ENCODE measurements around the gene SMC4. TPM values are rescaled to one million over a fixed set of nuclear protein-coding genes. Genes with fewer than 3 reads are reported as not detected.
A peak's percentile ranks its signal among the peaks of the same experiment; 100 is the strongest.

The SMC4 gene
- polyA plus RNA-seq, 2 of the 4 experiments (the other 2 are of a cell fraction): 121 to 139 TPM

- no peak overlapping the region for H3K4me2 ChIP-seq
- DNase-seq (ENCODE audit: low read depth in 1 of 2, low spot score in 1 of 2) (no peak), FAIRE-seq (no peak), ATAC-seq (no peak)
- no peaks in the 10 kb centered on the region for H3K4me1 ChIP-seq
- POLR2A ChIA-PET: interaction anchor here (1.2 kb wide), 1 partner anchor 10 kb away, joined by 6 read pairs; the partner anchor contains the start of gene TRIM59
- no peaks in the 10 kb centered on the region for H3K9me3 ChIP-seq
- H3K27ac ChIP-seq: no peak overlapping the region
- H3K4me3 ChIP-seq: no peak overlapping the region
- no peak for TF ChIP-seq EP300 (IDR thresholded peaks at IDR 0.05)
- TF ChIP-seq RCOR1 (IDR thresholded peaks at IDR 0.05; ENCODE audit: low read depth, low read length): no peak
- TF ChIP-seq SMC3 (IDR thresholded peaks at IDR 0.05): no peak
- no peak for TF ChIP-seq RNF2 (IDR thresholded peaks at IDR 0.05; ENCODE audit: borderline replicate concordance, low read depth)
- TF ChIP-seq KDM1A (IDR thresholded peaks at IDR 0.05; ENCODE audit: low read depth): no peak
- TF ChIP-seq ZSCAN20 (CRISPR knock-in tag; IDR thresholded peaks at IDR 0.05): no peak
- TF ChIP-seq NR3C1 (IDR thresholded peaks at IDR 0.05): no peak
- no peak for TF ChIP-seq HES2 (IDR thresholded peaks at IDR 0.05)
- TF ChIP-seq FOSB (CRISPR knock-in tag; IDR thresholded peaks at IDR 0.05): no peak
- TF ChIP-seq BCL3 (IDR thresholded peaks at IDR 0.05): no peak
- TF ChIP-seq HEYL (CRISPR knock-in tag; IDR thresholded peaks at IDR 0.05): no peak
- no peak for TF ChIP-seq TP53 (CRISPR knock-in tag; IDR thresholded peaks at IDR 0.05)
- no peak for TF ChIP-seq ZC3H11A (IDR thresholded peaks at IDR 0.05)
- TF ChIP-seq RAD21 (conservative IDR thresholded peaks at IDR 0.05 in 1 of 2, IDR thresholded peaks at IDR 0.05 in 1 of 2): no peak
- no peak for TF ChIP-seq CHD2 (IDR thresholded peaks at IDR 0.05; ENCODE audit: low read length, partially characterized antibody)
- no peak for TF ChIP-seq ATOH8 (CRISPR knock-in tag; IDR thresholded peaks at IDR 0.05; ENCODE audit: low read depth)
- no peak for TF ChIP-seq BHLHE40 (IDR thresholded peaks at IDR 0.05; ENCODE audit: low read depth, low read length)
- no peak for TF ChIP-seq JUN (IDR thresholded peaks at IDR 0.05)
- no peak for TF ChIP-seq TFCP2L1 (CRISPR knock-in tag; IDR thresholded peaks at IDR 0.05)
- 65% methylated on average over 9 of the region's 9 CpGs for WGBS (ENCODE audit: missing lambda C conversion rate)
- CTCF ChIA-PET: interaction anchor here (1.6 to 2.4 kb wide), 2 partner anchors 22 to 26 kb away, joined by 3 to 11 read pairs; no protein-coding TSS in a partner anchor
Observed at GRCh38 chr3:160459450-160459970, 60.1 kb downstream of the SMC4 start.

- no peak for TF ChIP-seq MAFK (IDR thresholded peaks at IDR 0.05; ENCODE audit: partially characterized antibody)
- TF ChIP-seq POLR2A (IDR thresholded peaks at IDR 0.05; ENCODE audit: low read length): no peak
- TF ChIP-seq HEYL (CRISPR knock-in tag; IDR thresholded peaks at IDR 0.05): no peak
- no peak for TF ChIP-seq E2F6 (IDR thresholded peaks at IDR 0.05; ENCODE audit: borderline replicate concordance, low read depth)
- ATAC-seq (peak in 1 of 2 experiments; percentile 47; a peak in 3 of 6 replicates), FAIRE-seq (no peak), DNase-seq (ENCODE audit: low read depth in 1 of 2, low spot score in 1 of 2) (no peak)
- no peak overlapping the region for H3K27ac ChIP-seq
- WGBS (ENCODE audit: missing lambda C conversion rate): 63% methylated on average over 3 of the region's 3 CpGs
- ChIA-PET POLR2A (interaction anchor here (1.2 kb wide), 1 partner anchor 10 kb away, joined by 6 read pairs; the partner anchor contains the start of gene TRIM59), CTCF (interaction anchor here (1.6 to 2.4 kb wide), 2 partner anchors 22 to 26 kb away, joined by 3 to 11 read pairs; no protein-coding TSS in a partner anchor)
- no peaks in the 10 kb centered on the region for H3K4me1 ChIP-seq
- no peak overlapping the region for H3K4me3 ChIP-seq
- H3K9me3 ChIP-seq: no peaks in the 10 kb centered on the region
- H3K4me2 ChIP-seq: no peak overlapping the region
Observed at GRCh38 chr3:160460033-160460432, 60.6 kb downstream of the SMC4 start.

GRCh38 chr3:160464321-160464720 lies 64.9 kb downstream of the SMC4 start:
- WGBS (ENCODE audit: missing lambda C conversion rate): 79% methylated on average over 2 of the region's 2 CpGs
- FAIRE-seq: no peak
- ChIA-PET CTCF (interaction anchor here (1.3 kb wide), 1 partner anchor 22 kb away, joined by 4 read pairs; no protein-coding TSS in a partner anchor), POLR2A (no interaction called here)
- Histone ChIP-seq H3K27ac (no peak overlapping the region), H3K4me2 (no peak overlapping the region), H3K4me1 (no peaks in the 10 kb centered on the region), H3K4me3 (no peak overlapping the region), H3K9me3 (peaks cover 1% of the 10 kb centered on the region; the same call in 1 of the 3 replicates)
- ATAC-seq: no peak
- DNase-seq (ENCODE audit: low read depth in 1 of 2, low spot score in 1 of 2): no peak
- no peak for TF ChIP-seq KDM5A (IDR thresholded peaks at IDR 0.05)
- no peak for TF ChIP-seq REST (IDR thresholded peaks at IDR 0.05)
- TF ChIP-seq CHD4 (IDR thresholded peaks at IDR 0.05; ENCODE audit: borderline replicate concordance): no peak
- no peak for TF ChIP-seq FOSL2 (IDR thresholded peaks at IDR 0.05)
- TF ChIP-seq FOSL2 (CRISPR knock-in tag; IDR thresholded peaks at IDR 0.05): no peak
- TF ChIP-seq ELK1 (IDR thresholded peaks at IDR 0.05; ENCODE audit: low read depth, low read length): no peak
- TF ChIP-seq ESRRA (IDR thresholded peaks at IDR 0.05; ENCODE audit: borderline replicate concordance, low read length): no peak
